ENCODE results near the gene STRA8. TPM values are rescaled to one million over a fixed set of nuclear protein-coding genes. Genes with fewer than 3 reads are reported as not detected.

Gene STRA8
- total RNA-seq, 1 experiment from 2014 or later: not detected

DNA sequence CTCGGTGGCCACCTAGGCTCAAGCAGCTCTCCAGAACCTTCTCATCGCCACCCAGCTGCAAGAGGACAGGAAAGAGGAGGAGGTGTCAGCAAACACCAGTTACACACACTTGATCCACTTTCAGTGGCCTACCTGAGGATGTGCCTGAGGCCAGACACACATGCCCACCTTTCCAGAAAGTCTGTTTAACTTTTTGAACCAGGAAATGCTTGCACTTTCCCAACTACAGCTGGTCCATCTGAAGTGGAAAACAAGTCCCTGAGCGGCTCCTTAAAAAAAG lies 47.4 kb upstream of the STRA8 start:
- no peaks in the 10 kb centered on the region for H3F3A ChIP-seq (ENCODE audit: insufficient read depth, low read depth)
- H3K4me3 ChIP-seq: no peak overlapping the region
- no peaks in the 10 kb centered on the region for H3K4me1 ChIP-seq (replicated peaks; ENCODE audit: insufficient read depth)
- no peak for DNase-seq
- no peak overlapping the region for H2AFZ ChIP-seq
- H3K36me3 ChIP-seq (ENCODE audit: low read depth): no peaks in the 10 kb centered on the region
- BruUV-seq (replicated peaks): no TSS peak
- H3K27me3 ChIP-seq (ENCODE audit: insufficient read depth, low read depth): no peaks in the 10 kb centered on the region
- H3K4me2 ChIP-seq: no peak overlapping the region
- H3K27ac ChIP-seq: no peak overlapping the region
- intact Hi-C loops (cut with micrococcal nuclease; ENCODE audit: unreplicated experiment): no loop called here
- H3K9me3 ChIP-seq (ENCODE audit: insufficient read depth, low read depth): peaks cover 13% of the 10 kb centered on the region
- TF ChIP-seq, protein P1, sequence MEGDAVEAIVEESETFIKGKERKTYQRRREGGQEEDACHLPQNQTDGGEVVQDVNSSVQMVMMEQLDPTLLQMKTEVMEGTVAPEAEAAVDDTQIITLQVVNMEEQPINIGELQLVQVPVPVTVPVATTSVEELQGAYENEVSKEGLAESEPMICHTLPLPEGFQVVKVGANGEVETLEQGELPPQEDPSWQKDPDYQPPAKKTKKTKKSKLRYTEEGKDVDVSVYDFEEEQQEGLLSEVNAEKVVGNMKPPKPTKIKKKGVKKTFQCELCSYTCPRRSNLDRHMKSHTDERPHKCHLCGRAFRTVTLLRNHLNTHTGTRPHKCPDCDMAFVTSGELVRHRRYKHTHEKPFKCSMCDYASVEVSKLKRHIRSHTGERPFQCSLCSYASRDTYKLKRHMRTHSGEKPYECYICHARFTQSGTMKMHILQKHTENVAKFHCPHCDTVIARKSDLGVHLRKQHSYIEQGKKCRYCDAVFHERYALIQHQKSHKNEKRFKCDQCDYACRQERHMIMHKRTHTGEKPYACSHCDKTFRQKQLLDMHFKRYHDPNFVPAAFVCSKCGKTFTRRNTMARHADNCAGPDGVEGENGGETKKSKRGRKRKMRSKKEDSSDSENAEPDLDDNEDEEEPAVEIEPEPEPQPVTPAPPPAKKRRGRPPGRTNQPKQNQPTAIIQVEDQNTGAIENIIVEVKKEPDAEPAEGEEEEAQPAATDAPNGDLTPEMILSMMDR (conservative IDR thresholded peaks at IDR 0.05): no peak
- no peak for TF ChIP-seq EZH2 (IDR thresholded peaks at IDR 0.05; ENCODE audit: low read depth)
- H3K9me2 ChIP-seq (ENCODE audit: insufficient read depth): no peaks in the 10 kb centered on the region
- POLR2A ChIA-PET (ENCODE audit: unreplicated experiment): no interaction called here
- CTCF ChIA-PET: no interaction called here
- H3K79me2 ChIP-seq (ENCODE audit: low read depth): no peaks in the 10 kb centered on the region
- H4K20me1 ChIP-seq (ENCODE audit: insufficient read depth): no peaks in the 10 kb centered on the region

DNA sequence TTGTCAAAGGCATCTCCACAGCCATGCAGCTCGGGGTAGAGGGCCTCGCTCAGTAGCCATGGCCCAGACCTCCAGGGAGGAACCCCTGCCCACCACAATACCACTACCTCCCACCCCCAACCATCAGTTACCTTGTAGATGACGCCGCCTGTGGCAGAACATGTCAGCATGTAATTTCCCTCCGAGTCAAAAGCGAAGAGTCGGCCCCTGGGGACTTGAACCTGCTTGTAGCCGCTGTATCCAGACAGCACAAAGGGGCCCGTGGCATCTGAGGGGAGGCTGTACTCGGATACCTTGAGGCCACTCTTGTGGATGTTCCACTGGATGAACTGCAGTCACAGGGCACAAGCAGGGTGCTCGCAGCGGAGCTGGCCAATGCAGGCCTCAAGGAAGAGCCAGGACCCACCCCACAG lies 46.8 kb upstream of the STRA8 start:
- H3K4me2 ChIP-seq: no peak overlapping the region
- no peak overlapping the region for H3K4me3 ChIP-seq
- no peaks in the 10 kb centered on the region for H3K79me2 ChIP-seq (ENCODE audit: low read depth)
- no peaks in the 10 kb centered on the region for H3F3A ChIP-seq (ENCODE audit: insufficient read depth, low read depth)
- peaks cover 6% of the 10 kb centered on the region for H3K9me3 ChIP-seq (ENCODE audit: insufficient read depth, low read depth)
- DNase-seq: no peak
- TF ChIP-seq, protein P1 (conservative IDR thresholded peaks at IDR 0.05): no peak
- TF ChIP-seq EZH2 (IDR thresholded peaks at IDR 0.05; ENCODE audit: low read depth): no peak
- H3K27ac ChIP-seq: no peak overlapping the region
- intact Hi-C loops (cut with micrococcal nuclease; ENCODE audit: unreplicated experiment): no loop called here
- H3K4me1 ChIP-seq (replicated peaks; ENCODE audit: insufficient read depth): no peaks in the 10 kb centered on the region
- no peaks in the 10 kb centered on the region for H3K9me2 ChIP-seq (ENCODE audit: insufficient read depth)
- H4K20me1 ChIP-seq (ENCODE audit: insufficient read depth): no peaks in the 10 kb centered on the region
- CTCF ChIA-PET: no interaction called here
- no peaks in the 10 kb centered on the region for H3K36me3 ChIP-seq (ENCODE audit: low read depth)
- BruUV-seq (replicated peaks): no TSS peak
- H2AFZ ChIP-seq: no peak overlapping the region
- H3K27me3 ChIP-seq (ENCODE audit: insufficient read depth, low read depth): no peaks in the 10 kb centered on the region
- POLR2A ChIA-PET (ENCODE audit: unreplicated experiment): no interaction called here

DNA sequence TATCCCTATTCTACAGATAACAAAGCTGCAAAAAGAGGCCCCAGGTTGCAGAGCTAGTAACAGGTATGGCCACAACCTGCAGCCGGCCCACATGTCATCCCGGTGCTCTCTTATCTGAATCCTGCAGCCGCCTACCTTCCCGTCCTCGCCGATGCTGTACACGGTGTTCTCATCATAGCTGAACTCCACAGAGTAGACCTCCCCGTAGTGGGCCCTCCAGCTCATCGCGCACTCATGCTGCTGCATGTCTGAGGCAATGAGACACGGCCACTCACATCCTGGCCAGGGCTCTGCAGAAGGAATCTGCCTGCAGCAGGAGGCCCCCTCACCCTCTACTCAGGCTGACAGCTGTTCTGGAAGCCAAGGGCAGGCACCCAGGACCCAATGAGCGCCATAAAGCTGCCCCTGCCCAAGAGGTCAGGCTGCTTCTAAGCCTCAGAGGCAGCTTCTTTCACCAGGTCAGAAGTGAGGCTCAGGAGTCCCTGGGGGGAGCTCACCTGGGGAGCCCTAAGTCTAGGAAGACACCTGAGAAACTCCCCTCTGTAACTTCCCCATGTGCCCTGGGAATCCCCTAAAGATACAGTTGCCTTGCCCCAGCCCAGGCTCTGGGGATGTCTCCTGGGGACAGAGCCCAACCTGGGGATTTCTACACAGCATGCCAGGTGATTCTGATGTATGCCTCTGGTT lies 45.2 kb upstream of the STRA8 start:
- Histone ChIP-seq H3K27ac (no peak overlapping the region), H3K79me2 (ENCODE audit: low read depth) (no peaks in the 10 kb centered on the region), H3K27me3 (ENCODE audit: insufficient read depth, low read depth) (no peaks in the 10 kb centered on the region), H3K4me1 (replicated peaks; ENCODE audit: insufficient read depth) (no peaks in the 10 kb centered on the region), H3K9me3 (ENCODE audit: insufficient read depth, low read depth) (no peaks in the 10 kb centered on the region), H3F3A (ENCODE audit: insufficient read depth, low read depth) (no peaks in the 10 kb centered on the region), H3K36me3 (ENCODE audit: low read depth) (no peaks in the 10 kb centered on the region), H3K9me2 (ENCODE audit: insufficient read depth) (no peaks in the 10 kb centered on the region), H3K4me3 (no peak overlapping the region), H2AFZ (no peak overlapping the region), H4K20me1 (ENCODE audit: insufficient read depth) (no peaks in the 10 kb centered on the region), H3K4me2 (no peak overlapping the region)
- ChIA-PET POLR2A (ENCODE audit: unreplicated experiment) (no interaction called here), CTCF (no interaction called here)
- no peak for TF ChIP-seq EZH2 (IDR thresholded peaks at IDR 0.05; ENCODE audit: low read depth)
- TF ChIP-seq, protein P1 (conservative IDR thresholded peaks at IDR 0.05): no peak
- DNase-seq: peak in 1 of 2 experiments; percentile 5
- intact Hi-C loops (cut with micrococcal nuclease; ENCODE audit: unreplicated experiment): no loop called here
- no TSS peak for BruUV-seq (replicated peaks)

Measured in PC-9 (cell line).